Putamen (tissue), 1 donor: ENCODE data around the gene SAA4.
"Not testable (repeated sequence)": the region's sequence is repeated elsewhere in the genome, so short reads cannot be mapped to it uniquely, and the experiment has no call there.

ENCODE experiments used
- DNase-seq: peaks from one replicate; pipeline ENCODE4 v3.0.0-alpha.2; 2016; ENCODE audit warnings: low spot score

SAA4 gene

GRCh38 chr11:18189476-18190245 lies 46.9 kb downstream of the SAA4 start:
- DNase-seq, result not testable (repeated sequence)

- DNase-seq, result no peak
These were observed 47.8 kb downstream of the SAA4 start for GRCh38 chr11:18188796-18189195.
